OCI-M1 (cell line): Measurements from ENCODE around the gene LAPTM4A.
A peak's percentile ranks its signal among the peaks of the same experiment; 100 is the strongest.
"Not testable (repeated sequence)": the region's sequence is repeated elsewhere in the genome, so short reads cannot be mapped to it uniquely, and the experiment has no call there.

Source experiments
- DNase-seq: peaks from one replicate; lab custom pipeline; 2025; lab: John Stamatoyannopoulos, UW

The LAPTM4A gene

DNA sequence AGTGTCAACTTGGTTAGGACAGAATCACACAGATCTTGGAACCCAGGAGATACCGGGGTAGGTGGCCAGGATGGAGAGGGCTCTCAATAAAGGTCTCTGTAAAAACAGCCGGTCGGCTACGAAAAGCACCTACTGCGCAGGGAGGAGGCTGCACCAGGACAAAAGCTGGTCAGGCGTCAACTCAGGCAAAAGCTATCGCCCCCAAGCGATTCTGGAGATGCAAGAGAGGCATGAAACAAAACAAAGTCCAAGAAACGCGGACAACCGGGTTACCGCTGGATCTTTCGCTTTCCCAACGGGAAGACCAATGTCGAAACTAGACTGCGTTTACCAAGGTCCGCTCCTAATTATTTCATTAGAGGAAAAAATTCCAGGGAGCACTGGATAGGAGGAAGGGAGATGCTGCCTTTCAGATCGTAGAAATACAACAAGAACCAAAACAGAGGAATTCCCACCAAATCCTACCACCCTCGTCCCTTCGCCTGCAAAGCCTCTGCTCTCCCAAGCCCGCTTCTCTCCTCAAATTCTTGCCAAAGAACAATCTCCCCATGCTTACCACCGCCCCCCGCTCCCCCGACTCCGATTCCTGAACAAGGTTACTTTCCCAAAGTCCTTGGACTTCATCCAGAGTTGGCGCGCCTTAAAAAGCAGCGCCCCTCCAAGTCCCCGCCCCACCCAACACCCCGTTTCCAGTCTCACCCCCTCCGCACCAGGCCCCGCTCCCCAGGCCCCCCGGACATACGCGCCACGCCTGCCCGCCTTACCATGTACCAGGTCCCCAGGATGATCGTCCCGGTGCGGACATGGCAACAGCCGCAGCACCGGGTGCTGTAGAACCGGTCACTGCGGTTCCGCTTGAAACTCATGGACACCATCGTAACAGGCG, 539 bp downstream of the LAPTM4A start:
- DNase-seq: peak; percentile 75

- peak; percentile 95 for DNase-seq
These were observed 1.3 kb downstream of the LAPTM4A start for GRCh38 chr2:20050104-20050645.

DNA sequence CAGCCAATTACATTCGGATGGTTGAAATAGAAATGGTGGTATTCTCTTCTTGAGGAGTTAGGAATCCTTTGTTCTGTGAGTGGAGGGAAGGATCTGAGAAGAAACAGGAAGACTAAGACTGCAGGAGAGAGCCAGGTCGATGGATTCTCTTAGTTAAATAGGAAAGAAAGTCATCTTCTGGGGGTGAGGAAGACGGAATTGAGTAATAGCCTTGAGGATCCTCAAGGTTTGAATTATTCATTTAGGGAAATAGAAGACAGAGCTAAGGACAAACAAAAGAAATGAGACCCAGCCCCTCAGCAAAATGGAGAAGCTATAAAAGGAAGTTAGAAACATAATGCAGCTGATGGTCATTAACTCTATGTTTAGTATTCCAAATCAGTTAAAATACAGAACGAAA, 1.8 kb downstream of the LAPTM4A start:
- peak; percentile 73 for DNase-seq

DNA sequence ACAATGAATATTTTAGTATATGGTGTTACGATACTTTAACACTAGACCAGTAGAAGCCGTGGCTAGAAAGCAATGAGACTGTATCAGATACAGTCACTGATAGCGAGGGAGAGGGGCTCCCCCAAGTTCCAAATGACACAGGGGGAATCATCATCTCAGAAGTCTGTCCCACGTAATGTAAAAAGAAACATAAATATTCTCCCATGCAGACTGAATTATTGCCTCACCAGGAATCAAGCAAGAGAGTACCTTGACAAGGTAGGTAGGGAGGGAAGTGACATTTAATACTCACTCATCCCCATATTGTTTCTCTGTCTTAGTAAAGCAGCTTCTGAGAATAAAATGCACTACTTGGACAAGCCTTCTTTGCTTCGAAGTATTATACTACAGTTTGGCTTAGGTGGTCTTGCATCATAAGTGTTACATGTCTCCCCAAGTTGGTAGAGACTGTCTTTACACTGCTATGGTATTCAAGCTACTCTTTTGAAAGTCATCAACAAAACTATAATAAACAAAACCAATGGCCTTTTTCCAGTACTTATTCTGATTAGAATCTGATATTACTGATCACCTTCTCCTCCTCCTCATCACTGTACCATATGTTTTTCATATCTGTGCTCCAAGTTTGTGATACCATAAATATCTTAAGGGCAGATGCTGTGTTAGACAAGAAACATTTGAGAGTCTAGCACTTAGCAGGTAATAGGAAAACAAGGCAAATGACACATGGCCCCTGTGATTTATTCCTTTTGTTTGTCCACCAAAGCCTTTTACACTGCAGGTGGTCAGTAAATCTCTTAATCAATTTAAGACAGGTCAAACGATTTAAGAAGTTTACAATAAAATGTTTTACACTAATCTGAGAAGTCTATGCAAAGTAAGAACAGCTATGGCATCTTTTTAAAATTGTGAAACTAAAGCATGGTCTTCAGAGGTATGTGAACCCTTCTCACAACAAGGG, 2.7 kb downstream of the LAPTM4A start:
- DNase-seq: peak; percentile 27

- not testable (repeated sequence) for DNase-seq
These were observed 5.6 kb downstream of the LAPTM4A start for GRCh38 chr2:20045712-20046292.

- no peak for DNase-seq
These were observed 6.7 kb downstream of the LAPTM4A start for GRCh38 chr2:20044778-20045177.

DNA sequence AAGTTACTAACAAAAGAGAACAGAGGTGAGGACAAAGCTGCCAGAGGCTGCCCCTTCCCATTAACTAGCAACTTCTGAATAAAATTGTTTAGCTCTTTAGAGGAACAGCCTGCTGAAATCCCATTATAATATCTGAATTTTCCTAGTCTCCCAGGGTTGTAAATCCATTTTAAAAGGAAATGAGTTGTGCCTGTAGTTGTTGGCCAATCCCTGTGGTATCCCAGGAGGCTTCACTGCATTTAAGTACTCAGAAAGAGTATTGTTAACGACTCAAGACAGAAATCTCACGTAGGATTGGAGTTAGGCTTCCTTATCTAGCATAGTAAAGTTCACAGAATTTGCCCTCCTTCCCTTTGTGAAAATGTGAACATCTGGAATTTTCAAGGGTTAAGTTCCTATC, 8.9 kb downstream of the LAPTM4A start:
- no peak for DNase-seq

DNA sequence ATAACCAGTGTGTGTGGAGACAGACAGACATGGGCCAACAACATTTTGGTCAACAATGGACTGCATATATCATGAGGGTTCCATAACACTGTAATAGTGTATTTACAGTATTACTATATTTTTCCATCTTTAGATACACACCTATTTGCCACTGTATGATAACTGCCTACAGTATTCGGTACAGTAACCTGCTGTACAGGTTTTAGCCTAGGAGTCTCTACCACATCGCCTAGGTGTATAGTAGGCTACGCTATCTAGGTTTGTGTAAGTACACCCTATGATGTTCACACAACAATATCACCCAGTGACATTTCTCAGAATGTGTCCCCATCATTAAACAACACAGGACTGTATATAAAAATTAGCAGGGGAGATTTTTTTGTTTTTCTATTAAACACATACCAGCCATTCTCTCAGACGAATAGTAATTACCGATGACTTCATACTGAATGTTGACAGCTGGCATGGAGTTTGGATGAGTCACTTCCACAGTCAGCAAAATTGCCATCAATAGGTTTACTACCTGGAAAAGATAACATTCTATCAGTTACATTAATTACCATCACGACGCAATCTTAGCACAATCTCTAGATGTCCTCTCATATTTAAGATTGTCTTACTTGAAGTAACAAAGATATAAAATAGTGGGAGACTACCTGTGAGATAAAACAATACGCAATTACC, 10.8 kb downstream of the LAPTM4A start:
- DNase-seq: no peak

DNA sequence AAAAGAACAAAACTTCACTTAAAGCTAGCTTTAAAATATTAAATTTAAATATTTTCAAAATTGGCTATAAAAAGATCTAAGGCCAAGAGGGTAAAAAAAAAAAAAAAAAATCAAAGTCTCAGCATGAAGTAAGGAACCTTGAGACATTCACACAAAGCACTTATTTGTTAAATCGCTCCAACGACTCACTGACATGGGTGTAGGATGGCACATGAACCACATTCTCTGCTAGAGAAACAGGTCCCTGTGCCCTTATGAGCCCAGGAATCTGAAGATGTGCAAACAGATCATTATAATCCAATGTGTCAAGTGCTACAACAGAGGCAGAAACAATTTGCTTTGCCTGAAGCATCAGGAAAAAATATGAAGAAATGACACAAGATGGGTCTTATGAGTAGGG, 13.8 kb downstream of the LAPTM4A start:
- no peak for DNase-seq

- DNase-seq: peak; percentile 47
These were observed 15.3 kb downstream of the LAPTM4A start for GRCh38 chr2:20035955-20036666.

DNA sequence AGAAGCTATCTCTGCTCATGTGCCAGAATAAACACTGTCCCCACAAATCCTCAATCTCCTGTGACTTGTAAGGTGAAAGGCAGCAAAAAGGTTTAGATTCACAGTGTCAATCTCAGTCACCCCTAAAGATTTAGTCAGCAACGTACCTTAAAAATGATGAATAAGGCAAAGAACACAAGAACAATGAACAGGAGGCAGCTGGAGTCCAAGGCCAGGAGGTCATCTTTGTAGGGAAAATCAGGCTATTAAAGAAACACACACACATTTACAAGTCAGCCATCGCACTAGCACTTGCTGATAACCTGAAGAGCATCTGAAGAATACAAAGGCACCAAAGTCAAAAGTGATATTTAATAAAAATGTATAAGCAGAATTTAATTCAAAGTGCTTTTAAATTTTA, 16.6 kb downstream of the LAPTM4A start:
- DNase-seq: no peak

GRCh38 chr2:20034218-20034617, 17.2 kb downstream of the LAPTM4A start:
- no peak for DNase-seq

GRCh38 chr2:20033322-20033721, 18.1 kb downstream of the LAPTM4A start:
- no peak for DNase-seq

GRCh38 chr2:20030224-20030623, 21.2 kb downstream of the LAPTM4A start:
- peak; percentile 75 for DNase-seq

DNA sequence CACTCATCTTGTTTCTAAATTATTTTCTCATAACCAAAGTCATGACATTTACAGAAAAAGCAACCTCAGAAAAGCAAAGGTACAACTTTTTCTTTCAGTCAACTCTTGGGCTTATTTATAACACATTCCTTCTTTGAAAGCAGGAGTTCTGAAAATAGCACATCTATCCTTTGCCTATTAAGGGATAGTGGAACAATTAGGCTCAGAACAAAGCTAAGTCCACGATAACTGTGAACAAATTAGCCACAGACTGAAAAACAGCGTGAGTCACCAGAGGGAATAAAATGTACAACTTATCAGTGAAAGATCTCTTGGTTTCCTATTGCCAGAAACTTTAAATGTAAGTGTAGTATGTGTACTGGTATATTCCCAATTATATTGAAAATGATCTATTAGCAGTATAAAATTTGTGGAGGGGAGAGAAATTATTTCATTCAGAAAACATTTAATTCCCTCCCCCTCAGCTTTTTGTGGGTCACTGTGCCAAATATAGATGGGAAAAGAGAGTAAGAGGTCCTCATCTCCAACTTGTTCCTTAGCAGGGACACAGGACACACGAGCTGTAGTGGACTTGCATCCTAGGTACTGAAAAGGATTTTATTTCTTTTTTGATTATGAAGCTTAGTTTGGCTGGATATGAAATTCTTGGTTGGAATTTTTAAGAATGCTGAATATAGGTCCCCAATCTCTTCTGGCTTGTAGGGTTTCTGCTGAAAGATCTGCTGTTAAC, 23.6 kb downstream of the LAPTM4A start:
- peak; percentile 14 for DNase-seq

DNA sequence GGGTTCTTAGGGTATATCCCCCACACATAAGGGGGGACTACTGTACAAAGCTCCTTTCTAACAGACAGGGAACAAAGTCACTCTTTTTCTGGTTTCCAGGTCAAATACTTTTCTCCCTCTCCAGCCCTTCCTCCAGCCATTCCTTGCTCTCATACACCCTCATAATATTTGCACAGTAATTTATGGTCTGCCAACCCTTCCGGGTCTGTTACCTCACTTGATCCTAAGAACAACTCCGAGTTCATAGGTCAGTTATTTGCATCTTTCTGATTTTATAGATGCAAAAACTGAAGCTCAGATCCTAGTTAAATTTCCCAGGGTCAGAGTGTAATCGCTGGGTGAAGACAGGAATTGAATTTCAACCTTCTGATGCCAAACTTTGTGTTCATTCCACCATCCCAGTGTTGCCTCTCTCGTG, 24.2 kb downstream of the LAPTM4A start:
- no peak for DNase-seq

DNA sequence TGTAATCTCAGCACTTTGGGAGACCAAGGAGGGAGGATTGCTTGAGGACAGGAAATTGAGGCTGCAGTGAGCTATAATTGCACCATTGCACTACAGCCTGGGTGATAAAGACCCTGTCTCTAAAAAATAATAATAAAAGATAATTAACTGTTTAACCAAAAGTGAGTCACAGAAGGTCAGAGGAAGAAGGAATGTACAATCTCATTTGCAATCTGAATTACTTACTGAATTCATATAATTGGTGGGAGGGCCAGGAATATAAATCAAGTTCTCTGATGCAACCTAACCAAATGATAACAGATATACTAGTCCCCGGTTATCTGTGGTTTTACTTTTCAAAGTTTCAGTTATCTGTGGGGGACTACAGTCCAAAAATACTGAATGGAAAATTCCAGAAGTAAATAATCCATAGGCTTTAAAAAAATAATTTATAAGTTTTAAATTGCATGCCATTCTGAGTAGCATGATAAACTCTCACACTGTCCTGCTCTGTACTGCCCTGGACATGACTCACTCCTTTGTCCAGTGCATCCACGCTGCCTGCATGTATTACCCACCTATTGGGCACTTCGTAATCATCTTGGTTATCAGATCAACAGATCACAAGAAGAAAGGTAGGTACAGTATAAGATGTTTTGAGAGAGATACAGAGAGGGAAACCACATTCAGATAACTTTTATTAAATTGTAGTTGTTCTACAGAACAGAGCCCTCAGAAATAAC, 26.2 kb downstream of the LAPTM4A start:
- DNase-seq: peak; percentile 22

DNA sequence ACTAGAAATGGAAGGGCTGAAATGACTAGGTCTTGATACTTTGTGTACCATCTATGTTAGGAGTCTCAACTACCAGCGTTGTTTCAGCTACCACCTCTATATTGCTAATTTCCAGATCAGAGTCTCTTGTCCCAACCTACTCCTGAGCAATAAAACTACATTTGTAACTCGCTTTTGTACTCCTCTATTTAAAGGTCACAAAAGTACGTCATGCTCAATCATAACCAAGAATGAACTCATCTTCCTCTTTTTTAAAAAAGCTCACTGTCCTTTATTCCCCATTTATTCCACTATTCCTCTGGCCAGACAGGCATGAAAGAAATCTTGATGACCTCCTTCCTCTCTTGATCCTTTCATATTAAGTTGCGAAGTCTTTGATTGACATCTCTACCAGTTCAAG, 27.7 kb downstream of the LAPTM4A start:
- DNase-seq: no peak

- DNase-seq: no peak
These were observed 29.9 kb downstream of the LAPTM4A start for GRCh38 chr2:20021405-20022009.
